Choroid plexus epithelial cell (primary cell): Measurements from ENCODE around the gene STAM2.

Source experiments
- DNase-seq: peaks from one replicate; pipeline ENCODE4 v3.0.0-alpha.2; 2010; ENCODE audit warnings: low read depth
- H3K4me3 ChIP-seq: 2 replicates; pipeline ENCODE4 v1.5.1; 2011; ENCODE audit warnings: low read depth, mild to moderate bottlenecking, control low read depth, low read length, moderate library complexity
- CTCF ChIP-seq: conservative IDR thresholded peaks from 2 replicates; pipeline ENCODE4 v1.5.1; 2011; ENCODE audit warnings: low read depth, mild to moderate bottlenecking, control low read depth, inconsistent platforms, low read length, moderate library complexity

Gene STAM2

GRCh38 chr2:152083202-152083875 lies 92.2 kb downstream of the STAM2 start:
- no peak overlapping the region for H3K4me3 ChIP-seq
- no peak for TF ChIP-seq CTCF

GRCh38 chr2:152078662-152079061 lies 96.9 kb downstream of the STAM2 start:
- TF ChIP-seq CTCF = no peak
- H3K4me3 ChIP-seq = no peak overlapping the region
- DNase-seq = no peak

More at GRCh38 chr2:152083202-152083875, 92.2 kb downstream of the STAM2 start:
- DNase-seq = no peak

- H3K4me3 ChIP-seq = no peak overlapping the region
- no peak for TF ChIP-seq CTCF
- DNase-seq = no peak
Observed at GRCh38 chr2:152078023-152078422, 97.5 kb downstream of the STAM2 start.

GRCh38 chr2:152075461-152076050 lies 100.0 kb downstream of the STAM2 start:
- TF ChIP-seq CTCF = no peak
- no peak for DNase-seq
- H3K4me3 ChIP-seq = no peak overlapping the region

- DNase-seq = no peak
- no peak overlapping the region for H3K4me3 ChIP-seq
- no peak for TF ChIP-seq CTCF
Observed at GRCh38 chr2:152072011-152072410, 103.6 kb downstream of the STAM2 start.

GRCh38 chr2:152071518-152071917 lies 104.0 kb downstream of the STAM2 start:
- H3K4me3 ChIP-seq = no peak overlapping the region
- TF ChIP-seq CTCF = no peak
- DNase-seq = no peak

GRCh38 chr2:152071092-152071491 lies 104.5 kb downstream of the STAM2 start:
- no peak for DNase-seq
- no peak for TF ChIP-seq CTCF
- H3K4me3 ChIP-seq = no peak overlapping the region
